ENCODE measurements around the gene NTRK1.

Gene NTRK1

DNA sequence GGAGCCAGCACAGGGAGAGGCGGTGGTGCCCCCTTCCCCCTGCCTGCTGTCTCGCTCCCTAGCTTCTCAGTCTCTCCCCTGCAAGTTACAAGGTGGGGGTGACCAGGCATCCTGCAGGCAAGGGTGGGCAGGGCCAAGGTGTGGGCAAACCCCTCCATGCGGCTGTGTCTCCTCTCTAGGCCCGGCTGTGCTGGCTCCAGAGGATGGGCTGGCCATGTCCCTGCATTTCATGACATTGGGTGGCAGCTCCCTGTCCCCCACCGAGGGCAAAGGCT is 14.6 kb downstream of the NTRK1 start:
- H3K4me3 ChIP-seq (replicated peaks in 1 of 2; ENCODE audit: low read depth in 2 of 2, low read length in 2 of 2): no peak overlapping the region
- TF ChIP-seq, protein P1, sequence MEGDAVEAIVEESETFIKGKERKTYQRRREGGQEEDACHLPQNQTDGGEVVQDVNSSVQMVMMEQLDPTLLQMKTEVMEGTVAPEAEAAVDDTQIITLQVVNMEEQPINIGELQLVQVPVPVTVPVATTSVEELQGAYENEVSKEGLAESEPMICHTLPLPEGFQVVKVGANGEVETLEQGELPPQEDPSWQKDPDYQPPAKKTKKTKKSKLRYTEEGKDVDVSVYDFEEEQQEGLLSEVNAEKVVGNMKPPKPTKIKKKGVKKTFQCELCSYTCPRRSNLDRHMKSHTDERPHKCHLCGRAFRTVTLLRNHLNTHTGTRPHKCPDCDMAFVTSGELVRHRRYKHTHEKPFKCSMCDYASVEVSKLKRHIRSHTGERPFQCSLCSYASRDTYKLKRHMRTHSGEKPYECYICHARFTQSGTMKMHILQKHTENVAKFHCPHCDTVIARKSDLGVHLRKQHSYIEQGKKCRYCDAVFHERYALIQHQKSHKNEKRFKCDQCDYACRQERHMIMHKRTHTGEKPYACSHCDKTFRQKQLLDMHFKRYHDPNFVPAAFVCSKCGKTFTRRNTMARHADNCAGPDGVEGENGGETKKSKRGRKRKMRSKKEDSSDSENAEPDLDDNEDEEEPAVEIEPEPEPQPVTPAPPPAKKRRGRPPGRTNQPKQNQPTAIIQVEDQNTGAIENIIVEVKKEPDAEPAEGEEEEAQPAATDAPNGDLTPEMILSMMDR (IDR thresholded peaks at IDR 0.05; ENCODE audit: low read depth, low read length): no peak
- no peak for DNase-seq (ENCODE audit: low read depth in 2 of 2)

- DNase-seq (ENCODE audit: low read depth in 2 of 2): no peak
- no peak overlapping the region for H3K4me3 ChIP-seq (replicated peaks in 1 of 2; ENCODE audit: low read depth in 2 of 2, low read length in 2 of 2)
- TF ChIP-seq, protein P1 (IDR thresholded peaks at IDR 0.05; ENCODE audit: low read depth, low read length): no peak
These were observed 15.6 kb downstream of the NTRK1 start for GRCh38 chr1:156876281-156876680.

DNA sequence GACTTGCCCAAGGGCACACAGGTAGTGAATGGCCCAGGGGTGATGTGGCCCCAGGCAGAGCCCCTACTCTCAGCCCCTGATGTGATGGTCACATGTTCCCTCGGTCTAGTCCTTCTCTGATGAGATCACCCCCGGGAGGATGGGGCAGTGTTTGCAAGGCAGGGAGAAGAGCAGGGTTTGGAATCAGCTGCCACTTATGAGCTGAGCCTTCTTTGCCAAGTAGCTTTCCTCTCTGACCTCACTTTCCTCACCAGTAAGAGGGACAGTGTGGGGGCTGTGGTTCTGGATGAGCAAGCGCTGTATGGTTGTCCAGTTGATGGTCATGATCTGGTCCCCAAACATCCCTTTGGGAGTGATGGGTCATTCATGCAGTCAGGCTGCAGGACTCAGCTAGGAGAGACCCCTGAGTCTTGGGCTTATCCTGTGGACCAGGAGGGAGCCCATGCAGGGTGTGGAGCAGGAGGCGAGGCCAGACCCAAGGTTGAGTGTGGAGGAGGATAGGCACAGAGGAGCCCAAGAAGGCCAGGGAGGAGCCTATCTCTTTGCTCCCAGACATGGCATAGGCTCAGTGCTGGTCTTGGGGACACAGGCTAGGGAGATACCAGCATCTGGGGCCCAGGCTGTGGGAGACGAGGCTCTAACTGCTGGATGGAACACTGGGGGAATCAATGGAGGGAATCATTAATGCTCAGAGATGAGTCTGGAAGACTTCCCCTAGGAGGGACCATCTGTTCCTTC is 16.9 kb downstream of the NTRK1 start:
- TF ChIP-seq, protein P1 (IDR thresholded peaks at IDR 0.05; ENCODE audit: low read depth, low read length): no peak
- no peak for DNase-seq (ENCODE audit: low read depth in 2 of 2)
- no peak overlapping the region for H3K4me3 ChIP-seq (replicated peaks in 1 of 2; ENCODE audit: low read depth in 2 of 2, low read length in 2 of 2)

GRCh38 chr1:156879876-156880275 is 19.2 kb downstream of the NTRK1 start:
- no peak overlapping the region for H3K4me3 ChIP-seq (replicated peaks in 1 of 2; ENCODE audit: low read depth in 2 of 2, low read length in 2 of 2)
- DNase-seq (ENCODE audit: low read depth in 2 of 2): no peak
- TF ChIP-seq, protein P1 (IDR thresholded peaks at IDR 0.05; ENCODE audit: low read depth, low read length): no peak

GRCh38 chr1:156880473-156880872 is 19.8 kb downstream of the NTRK1 start:
- no peak overlapping the region for H3K4me3 ChIP-seq (replicated peaks in 1 of 2; ENCODE audit: low read depth in 2 of 2, low read length in 2 of 2)
- TF ChIP-seq, protein P1 (IDR thresholded peaks at IDR 0.05; ENCODE audit: low read depth, low read length): no peak
- DNase-seq (ENCODE audit: low read depth in 2 of 2): no peak

DNA sequence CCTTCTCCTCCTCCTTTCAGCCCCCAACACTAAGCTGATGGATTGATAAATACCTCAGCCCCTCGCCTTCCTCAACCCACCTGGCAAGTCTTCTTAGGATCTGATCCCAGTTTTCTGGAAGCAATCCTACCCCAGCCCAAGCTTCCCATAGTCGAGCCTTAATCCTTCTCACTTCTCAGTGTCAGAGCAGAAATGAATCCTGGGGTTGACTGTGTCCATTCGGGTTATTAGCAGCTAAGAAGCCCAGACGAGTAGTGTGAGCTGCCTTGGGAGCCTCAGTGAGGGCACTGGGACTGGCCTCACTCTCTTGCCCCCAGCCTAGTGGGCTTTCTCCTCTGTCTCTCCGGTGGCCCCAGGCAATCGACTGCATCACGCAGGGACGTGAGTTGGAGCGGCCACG is 20.4 kb downstream of the NTRK1 start:
- H3K4me3 ChIP-seq (replicated peaks in 1 of 2; ENCODE audit: low read depth in 2 of 2, low read length in 2 of 2): no peak overlapping the region
- no peak for DNase-seq (ENCODE audit: low read depth in 2 of 2)
- TF ChIP-seq, protein P1 (IDR thresholded peaks at IDR 0.05; ENCODE audit: low read depth, low read length): no peak

- H3K4me3 ChIP-seq (replicated peaks in 1 of 2; ENCODE audit: low read depth in 2 of 2, low read length in 2 of 2): no peak overlapping the region
- no peak for DNase-seq (ENCODE audit: low read depth in 2 of 2)
- TF ChIP-seq, protein P1 (IDR thresholded peaks at IDR 0.05; ENCODE audit: low read depth, low read length): no peak
These were observed 21.0 kb downstream of the NTRK1 start for GRCh38 chr1:156881663-156882062.

Data from cardiac fibroblast (primary cell).